GM12892 (cell line): ENCODE results near the gene MED14.

Source experiments
- POLR2A ChIP-seq: IDR thresholded peaks from 2 replicates; pipeline ENCODE4 v1.6.1; 2011; ENCODE audit warnings: low read depth, low read length, control low read depth
- POLR2AphosphoS5 ChIP-seq: IDR thresholded peaks from 2 replicates; pipeline ENCODE4 v1.6.1; 2011; ENCODE audit warnings: low read depth, low read length, control low read depth
- TAF1 ChIP-seq: IDR thresholded peaks from 2 replicates; pipeline ENCODE4 v1.6.1; 2011; ENCODE audit warnings: low read depth, mild to moderate bottlenecking, control low read depth, low read length, borderline replicate concordance

GRCh38 chrX:40623665-40624064 lies 111.7 kb downstream of the MED14 start:
- no peak for TF ChIP-seq POLR2A
- TF ChIP-seq TAF1: no peak
- TF ChIP-seq POLR2AphosphoS5: no peak
